Cardiac muscle cell (in vitro differentiated cells and primary cell): ENCODE measurements around the gene TTLL4. TPM values are rescaled to one million over a fixed set of nuclear protein-coding genes. Genes with fewer than 3 reads are reported as not detected.

ENCODE experiments used
- DNase-seq, 2 donors: peaks; one replicate each; pipeline versions ENCODE4 v3.0.0 to v3.0.0-alpha.2; 2010 to 2017; ENCODE audit warnings: low read depth in 1 of 2, low spot score in 1 of 2
- H3K27ac ChIP-seq: fragments of 200-600 bp; sonication (generic); 2 replicates; pipeline ENCODE4 v1.5.1; 2016
- H3K27me3 ChIP-seq: fragments of 200-600 bp; sonication (generic); 2 replicates; pipeline ENCODE4 v1.6.0; 2016; ENCODE audit warnings: control low read depth
- H3K36me3 ChIP-seq: fragments of 200-600 bp; sonication (generic); 2 replicates; pipeline ENCODE4 v1.5.1; 2016; ENCODE audit warnings: control low read depth
- H3K4me1 ChIP-seq: fragments of 200-600 bp; sonication (generic); 2 replicates; pipeline ENCODE4 v1.8.1; 2017; ENCODE audit warnings: low read depth, mild to moderate bottlenecking, mixed run types
- H3K4me3 ChIP-seq: fragments of 200-600 bp; sonication (generic); 2 replicates; pipeline ENCODE4 v1.5.1; 2016; ENCODE audit warnings: mild to moderate bottlenecking
- H3K9me3 ChIP-seq: fragments of 200-600 bp; sonication (generic); 2 replicates; pipeline ENCODE4 v1.5.1; 2017; ENCODE audit warnings: low read depth, mild to moderate bottlenecking, control low read depth
- polyA plus RNA-seq: library from polyadenylated mRNA; unstranded; fragments of >200 nt; fragmentation: Nextera tagmentation; extraction: Ambion mirVana; gene quantifications from 2 replicates; pipeline ENCODE4 v1.2.1, GENCODE V29; 2016
- total RNA-seq: library from RNA; depleted of rRNA; stranded (reverse); fragments of >200 nt; gene quantifications from 2 replicates; pipeline ENCODE4 v1.2.3, GENCODE V29; 2016
- TF ChIP-seq, protein P1 (sequence below): IDR thresholded peaks from 2 replicates; pipeline ENCODE4 v1.5.1; 2012; ENCODE audit warnings: low read depth, mild to moderate bottlenecking, low read length

The TTLL4 gene
- total and polyA plus RNA-seq, 2 experiments from 2014 or later, result 27.9 to 36.0 TPM

DNA sequence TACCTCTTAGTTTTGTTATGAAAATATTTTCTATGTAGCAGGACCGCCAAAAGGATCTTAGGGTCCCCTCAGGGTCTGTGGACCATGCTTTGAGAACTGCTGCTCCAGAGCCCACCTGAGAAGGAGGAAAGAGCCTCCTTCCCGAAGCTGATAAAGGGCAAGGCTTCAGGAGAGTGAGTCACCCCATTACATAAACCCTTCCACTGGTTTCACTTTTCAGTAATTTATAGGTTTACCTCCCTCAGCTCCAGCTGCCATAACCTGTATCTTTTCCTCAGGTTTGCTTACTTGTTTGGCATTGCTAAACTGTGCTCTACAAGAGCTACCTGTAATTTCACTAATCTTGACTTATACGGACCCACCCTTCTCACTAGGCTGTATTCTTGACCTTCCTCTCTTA is 6.6 kb downstream of the TTLL4 start:
- Histone ChIP-seq H3K27ac (no peak overlapping the region), H3K9me3 (no peaks in the 10 kb centered on the region), H3K36me3 (peaks cover 6% of the 10 kb centered on the region), H3K4me3 (no peak overlapping the region), H3K4me1 (peaks cover 4% of the 10 kb centered on the region), H3K27me3 (no peaks in the 10 kb centered on the region)
- TF ChIP-seq, protein P1, sequence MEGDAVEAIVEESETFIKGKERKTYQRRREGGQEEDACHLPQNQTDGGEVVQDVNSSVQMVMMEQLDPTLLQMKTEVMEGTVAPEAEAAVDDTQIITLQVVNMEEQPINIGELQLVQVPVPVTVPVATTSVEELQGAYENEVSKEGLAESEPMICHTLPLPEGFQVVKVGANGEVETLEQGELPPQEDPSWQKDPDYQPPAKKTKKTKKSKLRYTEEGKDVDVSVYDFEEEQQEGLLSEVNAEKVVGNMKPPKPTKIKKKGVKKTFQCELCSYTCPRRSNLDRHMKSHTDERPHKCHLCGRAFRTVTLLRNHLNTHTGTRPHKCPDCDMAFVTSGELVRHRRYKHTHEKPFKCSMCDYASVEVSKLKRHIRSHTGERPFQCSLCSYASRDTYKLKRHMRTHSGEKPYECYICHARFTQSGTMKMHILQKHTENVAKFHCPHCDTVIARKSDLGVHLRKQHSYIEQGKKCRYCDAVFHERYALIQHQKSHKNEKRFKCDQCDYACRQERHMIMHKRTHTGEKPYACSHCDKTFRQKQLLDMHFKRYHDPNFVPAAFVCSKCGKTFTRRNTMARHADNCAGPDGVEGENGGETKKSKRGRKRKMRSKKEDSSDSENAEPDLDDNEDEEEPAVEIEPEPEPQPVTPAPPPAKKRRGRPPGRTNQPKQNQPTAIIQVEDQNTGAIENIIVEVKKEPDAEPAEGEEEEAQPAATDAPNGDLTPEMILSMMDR, result no peak
- peak in 1 of 2 donors; percentile 32 for DNase-seq

- Histone ChIP-seq H3K36me3 (peaks cover 6% of the 10 kb centered on the region), H3K9me3 (no peaks in the 10 kb centered on the region), H3K27ac (no peak overlapping the region), H3K4me3 (no peak overlapping the region), H3K27me3 (no peaks in the 10 kb centered on the region), H3K4me1 (peaks cover 12% of the 10 kb centered on the region)
- TF ChIP-seq, protein P1, result no peak
- DNase-seq, result no peak
These were observed 7.4 kb downstream of the TTLL4 start for GRCh38 chr2:218718058-218718457.

DNA sequence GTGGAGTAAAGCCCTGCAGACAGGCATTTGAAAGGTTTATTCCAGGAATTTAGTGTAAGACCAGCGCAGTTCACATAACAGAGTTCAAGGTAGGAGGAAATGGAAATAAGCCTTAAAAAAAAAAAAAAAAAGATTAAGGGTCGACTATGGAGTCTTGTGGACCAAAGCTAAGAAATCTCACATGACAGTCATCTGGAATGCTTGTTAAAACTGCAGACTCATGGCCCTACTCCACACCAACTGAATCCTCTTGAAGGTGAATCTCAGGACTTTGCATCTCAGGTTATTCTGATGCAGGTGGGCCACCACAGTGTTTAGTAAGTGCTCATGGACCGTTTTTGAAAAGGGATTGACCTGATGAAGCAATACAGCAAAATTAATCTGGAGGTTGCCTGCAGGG is 8.8 kb downstream of the TTLL4 start:
- Histone ChIP-seq H3K4me1 (peaks cover 15% of the 10 kb centered on the region), H3K27ac (no peak overlapping the region), H3K36me3 (peaks cover 6% of the 10 kb centered on the region), H3K27me3 (no peaks in the 10 kb centered on the region), H3K9me3 (no peaks in the 10 kb centered on the region), H3K4me3 (no peak overlapping the region)
- TF ChIP-seq, protein P1, result no peak
- no peak for DNase-seq

- no peaks in the 10 kb centered on the region for H3K27me3 ChIP-seq
- peaks cover 15% of the 10 kb centered on the region for H3K4me1 ChIP-seq
- no peak overlapping the region for H3K4me3 ChIP-seq
- H3K36me3 ChIP-seq, result peaks cover 6% of the 10 kb centered on the region
- no peak overlapping the region for H3K27ac ChIP-seq
- TF ChIP-seq, protein P1, result no peak
- no peak for DNase-seq
- H3K9me3 ChIP-seq, result no peaks in the 10 kb centered on the region
These were observed 9.7 kb downstream of the TTLL4 start for GRCh38 chr2:218720048-218721041.

DNA sequence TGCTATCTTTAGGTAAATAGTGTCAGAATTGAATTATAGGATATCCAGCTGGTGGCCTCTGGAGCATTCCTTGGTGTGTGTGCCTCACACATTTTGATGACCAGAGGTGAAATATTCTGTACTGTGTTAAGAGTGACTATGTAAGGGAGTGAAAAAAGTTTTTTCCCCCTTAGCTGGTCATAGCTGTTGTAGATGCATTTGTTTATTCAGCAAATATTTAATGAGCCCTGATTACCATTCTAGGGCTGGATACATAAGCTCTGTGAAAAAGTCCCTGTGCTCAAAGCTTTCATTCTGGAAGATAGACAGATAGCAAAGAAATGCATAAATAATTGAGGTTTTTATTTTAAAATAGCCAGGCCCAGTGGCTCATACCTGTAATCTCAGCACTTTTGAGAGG is 10.9 kb downstream of the TTLL4 start:
- Histone ChIP-seq H3K27ac (no peak overlapping the region), H3K36me3 (no peaks in the 10 kb centered on the region), H3K4me3 (no peak overlapping the region), H3K9me3 (no peaks in the 10 kb centered on the region), H3K4me1 (peaks cover 15% of the 10 kb centered on the region), H3K27me3 (no peaks in the 10 kb centered on the region)
- TF ChIP-seq, protein P1, result no peak
- DNase-seq, result no peak
